Smooth muscle cell (in vitro differentiated cells): ENCODE data around the gene PLS3. TPM values are rescaled to one million over a fixed set of nuclear protein-coding genes. Genes with fewer than 3 reads are reported as not detected.

Experiments used
- DNase-seq: peaks from one replicate; lab custom pipeline; 2025; ENCODE audit not compliant: unreplicated experiment; lab: John Stamatoyannopoulos, UW
- H2AFZ ChIP-seq: fragments of 200-600 bp; sonication (generic); 2 replicates; pipeline ENCODE4 v1.6.0; 2016; ENCODE audit warnings: antibody characterized with exemption, low read depth, mild to moderate bottlenecking
- H3F3A ChIP-seq: fragments of 200-600 bp; sonication (generic); 2 replicates; pipeline ENCODE4 v1.6.0; 2017; ENCODE audit warnings: antibody characterized with exemption, low read depth
- H3K27ac ChIP-seq: fragments of 200-600 bp; sonication (generic); 2 replicates; pipeline ENCODE4 v1.5.1; 2016; ENCODE audit warnings: low read depth, mild to moderate bottlenecking
- H3K27me3 ChIP-seq: fragments of 200-600 bp; sonication (generic); 2 replicates; pipeline ENCODE4 v1.6.1; 2016; ENCODE audit warnings: low read depth, mild to moderate bottlenecking
- H3K36me3 ChIP-seq: fragments of 200-600 bp; sonication (generic); 2 replicates; pipeline ENCODE4 v1.5.1; 2016; ENCODE audit warnings: low read depth
- H3K4me1 ChIP-seq: fragments of 200-600 bp; sonication (generic); 2 replicates; pipeline ENCODE4 v1.5.1; 2016; ENCODE audit warnings: low read depth
- H3K4me2 ChIP-seq: fragments of 200-600 bp; sonication (generic); 2 replicates; pipeline ENCODE4 v1.6.0; 2016; ENCODE audit warnings: mild to moderate bottlenecking
- H3K4me3 ChIP-seq: fragments of 200-600 bp; sonication (generic); 2 replicates; pipeline ENCODE4 v1.5.1; 2016; ENCODE audit warnings: mild to moderate bottlenecking
- H3K79me2 ChIP-seq: fragments of 200-600 bp; sonication (generic); 2 replicates; pipeline ENCODE4 v1.6.0; 2016; ENCODE audit warnings: low read depth, mild to moderate bottlenecking
- H3K9ac ChIP-seq: fragments of 200-600 bp; sonication (generic); 2 replicates; pipeline ENCODE4 v1.6.0; 2016; ENCODE audit warnings: low read depth
- H3K9me3 ChIP-seq: fragments of 200-600 bp; sonication (generic); replicated peaks from 2 replicates; pipeline ENCODE4 v1.5.1; 2016; ENCODE audit warnings: low read depth
- H4K20me1 ChIP-seq: fragments of 200-600 bp; sonication (generic); 2 replicates; pipeline ENCODE4 v1.6.0; 2016; ENCODE audit warnings: low read depth
- CTCF ChIP-seq: fragments of 200-600 bp; sonication (generic); IDR thresholded peaks from 2 replicates; pipeline ENCODE4 v1.5.1; 2017; ENCODE audit warnings: borderline replicate concordance, mild to moderate bottlenecking, antibody characterized with exemption; ENCODE audit not compliant: insufficient read depth, poor library complexity, severe bottlenecking
- WGBS: methylation state at CpG from one replicate; pipeline ENCODE4 v1.1.7; 2016; ENCODE audit warnings: low lambda C conversion rate; 5-methylcytosine and 5-hydroxymethylcytosine counted together
- polyA plus RNA-seq: library from polyadenylated mRNA; unstranded; fragments of >200 nt; fragmentation: Nextera tagmentation; extraction: Ambion mirVana; gene quantifications from 2 replicates; pipeline ENCODE4 v1.2.1, GENCODE V29; 2016
- total RNA-seq: library from RNA; depleted of rRNA; stranded (reverse); fragments of >200 nt; gene quantifications from 2 replicates; pipeline ENCODE4 v1.2.3, GENCODE V29; 2014

Gene PLS3
- total and polyA plus RNA-seq, 2 experiments from 2014 or later = 305 to 609 TPM

GRCh38 chrX:115598556-115598955 is 37.6 kb downstream of the PLS3 start:
- Histone ChIP-seq H3K27ac (peak overlapping the region; percentile 74), H3K9me3 (no peaks in the 10 kb centered on the region), H3K9ac (no peak overlapping the region), H3K79me2 (peaks cover 100% of the 10 kb centered on the region), H2AFZ (no peak overlapping the region), H3K4me2 (peak overlapping the region; percentile 13), H4K20me1 (peaks cover 44% of the 10 kb centered on the region), H3K27me3 (no peaks in the 10 kb centered on the region), H3K36me3 (no peaks in the 10 kb centered on the region), H3K4me1 (peaks cover 11% of the 10 kb centered on the region), H3K4me3 (no peak overlapping the region), H3F3A (peaks cover 2% of the 10 kb centered on the region)
- 67% methylated on average over 1 of the region's 1 CpG for whole genome bisulfite sequencing
- DNase-seq = no peak
- TF ChIP-seq CTCF = no peak

- H3K27ac ChIP-seq = peak overlapping the region; percentile 93
- H2AFZ ChIP-seq = no peak overlapping the region
- no peak overlapping the region for H3K4me2 ChIP-seq
- peak overlapping the region; percentile 46 for H3K9ac ChIP-seq
- H3K9me3 ChIP-seq = no peaks in the 10 kb centered on the region
- DNase-seq = no peak
- H3K4me3 ChIP-seq = no peak overlapping the region
- no peak for TF ChIP-seq CTCF
- peaks cover 51% of the 10 kb centered on the region for H4K20me1 ChIP-seq
- no peaks in the 10 kb centered on the region for H3K27me3 ChIP-seq
- H3K4me1 ChIP-seq = peaks cover 6% of the 10 kb centered on the region
- H3F3A ChIP-seq = peaks cover 3% of the 10 kb centered on the region
- H3K36me3 ChIP-seq = no peaks in the 10 kb centered on the region
- H3K79me2 ChIP-seq = peaks cover 98% of the 10 kb centered on the region
Measured at GRCh38 chrX:115602308-115602707, 41.3 kb downstream of the PLS3 start.

GRCh38 chrX:115602729-115603389 is 41.9 kb downstream of the PLS3 start:
- H3K9me3 ChIP-seq = no peaks in the 10 kb centered on the region
- H2AFZ ChIP-seq = no peak overlapping the region
- H4K20me1 ChIP-seq = peaks cover 46% of the 10 kb centered on the region
- no peaks in the 10 kb centered on the region for H3K27me3 ChIP-seq
- WGBS = 60% methylated on average over 4 of the region's 4 CpGs
- no peak overlapping the region for H3K4me3 ChIP-seq
- peaks cover 3% of the 10 kb centered on the region for H3F3A ChIP-seq
- peak overlapping the region; percentile 93 for H3K27ac ChIP-seq
- no peaks in the 10 kb centered on the region for H3K36me3 ChIP-seq
- no peak overlapping the region for H3K4me2 ChIP-seq
- TF ChIP-seq CTCF = no peak
- H3K4me1 ChIP-seq = peaks cover 6% of the 10 kb centered on the region
- H3K79me2 ChIP-seq = peaks cover 96% of the 10 kb centered on the region
- peak overlapping the region; percentile 46 for H3K9ac ChIP-seq
- no peak for DNase-seq

GRCh38 chrX:115603534-115604074 is 42.6 kb downstream of the PLS3 start:
- H3K4me2 ChIP-seq = no peak overlapping the region
- peak overlapping the region; percentile 46 for H3K9ac ChIP-seq
- no peak for TF ChIP-seq CTCF
- peak overlapping the region; percentile 93 for H3K27ac ChIP-seq
- H3K4me3 ChIP-seq = no peak overlapping the region
- no peak overlapping the region for H2AFZ ChIP-seq
- no peaks in the 10 kb centered on the region for H3K36me3 ChIP-seq
- peaks cover 3% of the 10 kb centered on the region for H3F3A ChIP-seq
- WGBS = 99% methylated on average over 2 of the region's 2 CpGs
- no peaks in the 10 kb centered on the region for H3K27me3 ChIP-seq
- peaks cover 44% of the 10 kb centered on the region for H4K20me1 ChIP-seq
- peaks cover under 1% of the 10 kb centered on the region for H3K4me1 ChIP-seq
- no peak for DNase-seq
- peaks cover 96% of the 10 kb centered on the region for H3K79me2 ChIP-seq
- no peaks in the 10 kb centered on the region for H3K9me3 ChIP-seq
